IMR-90 (cell line): Measurements from ENCODE around the gene MAN1A2. TPM values are rescaled to one million over a fixed set of nuclear protein-coding genes. Genes with fewer than 3 reads are reported as not detected.

Source experiments
- ATAC-seq: fragments of 200-7000 bp; cut with Tn5 transposase; 2 replicates; pipeline ENCODE4 v1.9.1; 2020; ENCODE audit warnings: low read depth, mild to moderate bottlenecking, moderate library complexity
- BruUV-seq: library from RNA; stranded (reverse); fragments of 400-500 nt; replicated peaks from 2 replicates; lab custom pipeline; 2021; lab: Mats Ljungman, UMichigan
- CTCF ChIA-PET: fragments of 300-600 bp; formaldehyde crosslinking; extraction: SDS; loops from one replicate; lab custom pipeline; 2021; ENCODE audit warnings: antibody characterized with exemption; lab: Yijun Ruan, JAX
- POLR2A ChIA-PET: fragments of 300-600 bp; sonication (Branson Sonifier 250); formaldehyde crosslinking; loops from one replicate; lab custom pipeline; 2022; ENCODE audit warnings: antibody characterized with exemption; ENCODE audit not compliant: unreplicated experiment; lab: Charles Lee
- DNase-seq: peaks from one replicate; pipeline ENCODE4 v3.0.0; 2013
- H2AFZ ChIP-seq: replicated peaks from 2 replicates; pipeline ENCODE3; 2013; ENCODE audit warnings: low read length, mild to moderate bottlenecking; ENCODE audit not compliant: poor library complexity
- H2AK5ac ChIP-seq: 2 replicates; pipeline ENCODE4 v1.6.1; 2013; ENCODE audit warnings: low read depth, low read length, inconsistent platforms
- H2AK9ac ChIP-seq: replicated peaks from 2 replicates; pipeline ENCODE3; 2013; ENCODE audit warnings: mild to moderate bottlenecking, low read depth, low read length, moderate library complexity; ENCODE audit not compliant: poor library complexity
- H2BK120ac ChIP-seq: 2 replicates; pipeline ENCODE4 v1.6.1; 2013; ENCODE audit warnings: low read depth, low read length, inconsistent platforms
- H2BK15ac ChIP-seq: 3 replicates; pipeline ENCODE4 v1.6.1; 2013; ENCODE audit warnings: low read depth, low read length, inconsistent platforms
- H2BK20ac ChIP-seq: 2 replicates; pipeline ENCODE4 v1.6.1; 2013; ENCODE audit warnings: low read depth, mild to moderate bottlenecking, inconsistent platforms, low read length, moderate library complexity
- H2BK5ac ChIP-seq: 2 replicates; pipeline ENCODE4 v1.6.1; 2013; ENCODE audit warnings: mild to moderate bottlenecking, low read depth, low read length, inconsistent platforms; ENCODE audit not compliant: poor library complexity, severe bottlenecking
- H3K14ac ChIP-seq: replicated peaks from 2 replicates; pipeline ENCODE4 v1.6.1; 2013; ENCODE audit warnings: low read depth, low read length, inconsistent platforms
- H3K18ac ChIP-seq: 2 replicates; pipeline ENCODE4 v1.6.1; 2013; ENCODE audit warnings: low read depth, low read length, control low read depth
- H3K23ac ChIP-seq: 2 replicates; pipeline ENCODE4 v1.6.1; 2013; ENCODE audit warnings: low read depth, low read length, inconsistent platforms
- H3K27ac ChIP-seq: 2 replicates; pipeline ENCODE4 v1.5.1; 2013; ENCODE audit warnings: mild to moderate bottlenecking, control low read depth, low read length; ENCODE audit not compliant: insufficient read depth
- H3K27me3 ChIP-seq: 2 replicates; pipeline ENCODE4 v1.6.1; 2013; ENCODE audit warnings: low read length; ENCODE audit not compliant: control insufficient read depth, insufficient read depth
- H3K36me3 ChIP-seq: 2 replicates; pipeline ENCODE4 v1.6.1; 2013; ENCODE audit warnings: low read length, mixed read lengths; ENCODE audit not compliant: control insufficient read depth, insufficient read depth
- H3K4ac ChIP-seq: 2 replicates; pipeline ENCODE4 v1.6.1; 2013; ENCODE audit warnings: low read depth, low read length, inconsistent platforms
- H3K4me1 ChIP-seq: 2 replicates; pipeline ENCODE4 v1.6.1; 2013; ENCODE audit warnings: low read length, mixed read lengths; ENCODE audit not compliant: control insufficient read depth, insufficient read depth
- H3K4me2 ChIP-seq: 2 replicates; pipeline ENCODE4 v1.6.1; 2013; ENCODE audit warnings: low read depth, mild to moderate bottlenecking, control low read depth, low read length, moderate library complexity
- H3K4me3 ChIP-seq: 2 replicates; pipeline ENCODE4 v1.5.1; 2013; ENCODE audit warnings: low read depth, mild to moderate bottlenecking, control low read depth, low read length, moderate library complexity; ENCODE audit not compliant: insufficient read depth
- H3K56ac ChIP-seq: 2 replicates; pipeline ENCODE4 v1.6.1; 2013; ENCODE audit warnings: low read length, inconsistent platforms; ENCODE audit not compliant: insufficient read depth; ENCODE audit errors: extremely low read depth
- H3K79me1 ChIP-seq, 2 experiments: 2 replicates each; pipeline ENCODE4 v1.6.1; 2013; ENCODE audit warnings: low read length in 2 of 2, inconsistent platforms in 1 of 2, low read depth in 1 of 2
- H3K9ac ChIP-seq: 2 replicates; pipeline ENCODE4 v1.6.1; 2013; ENCODE audit warnings: low read depth, low read length, control low read depth
- H3K9me1 ChIP-seq: 2 replicates; pipeline ENCODE4 v1.6.1; 2013; ENCODE audit warnings: low read length, inconsistent platforms; ENCODE audit not compliant: insufficient read depth
- H3K9me3 ChIP-seq: 2 replicates; pipeline ENCODE4 v1.6.1; 2013; ENCODE audit warnings: low read length; ENCODE audit not compliant: control insufficient read depth, insufficient read depth
- H4K20me1 ChIP-seq: 2 replicates; pipeline ENCODE4 v1.6.1; 2013; ENCODE audit warnings: low read length, inconsistent platforms; ENCODE audit not compliant: insufficient read depth
- H4K5ac ChIP-seq: 2 replicates; pipeline ENCODE4 v1.6.1; 2013; ENCODE audit warnings: mild to moderate bottlenecking, low read depth, low read length, control low read depth
- H4K8ac ChIP-seq, 2 experiments: 2 replicates each; pipeline ENCODE4 v1.6.1; 2013; ENCODE audit warnings: low read depth in 2 of 2, low read length in 2 of 2, control low read depth in 1 of 2, inconsistent platforms in 1 of 2
- H4K91ac ChIP-seq: 2 replicates; pipeline ENCODE4 v1.6.1; 2013; ENCODE audit warnings: low read depth, low read length, inconsistent platforms; ENCODE audit not compliant: insufficient read depth
- BHLHE40 ChIP-seq: fragments of 150-350 bp; IDR thresholded peaks from 2 replicates; pipeline ENCODE4 v1.6.1; 2016; ENCODE audit warnings: mild to moderate bottlenecking, low read depth, low read length
- MAZ ChIP-seq: IDR thresholded peaks from 2 replicates; pipeline ENCODE4 v1.6.1; 2012; ENCODE audit warnings: low read depth, mild to moderate bottlenecking, low read length, improper control_type of control experiment, moderate library complexity, borderline replicate concordance
- RAD21 ChIP-seq: IDR thresholded peaks from 2 replicates; pipeline ENCODE4 v1.6.1; 2012; ENCODE audit warnings: low read length, improper control_type of control experiment
- RCOR1 ChIP-seq: IDR thresholded peaks from 2 replicates; pipeline ENCODE4 v1.6.1; 2012; ENCODE audit warnings: mild to moderate bottlenecking, low read length, improper control_type of control experiment; ENCODE audit not compliant: insufficient replicate concordance
- dilution Hi-C: fragments of 300-500 bp; cut with HindIII; formaldehyde crosslinking; loops from one replicate; pipeline ENCODE4 v1.14.3; 2018; ENCODE audit warnings: low sequenced_read_pairs; ENCODE audit not compliant: unreplicated experiment
- in situ Hi-C: fragments of 300-500 bp; cut with MboI; formaldehyde crosslinking; loops from 3 replicates; pipeline ENCODE4 v1.14.3; 2019; ENCODE audit warnings: low sequenced_read_pairs, inconsistent platforms, mixed read lengths
- intact Hi-C: fragments of 100-400 bp; cut with micrococcal nuclease; formaldehyde crosslinking; loops from 2 replicates; pipeline ENCODE4 v1.10.0; 2022
- polyA plus RNA-seq, 3 experiments: library from polyadenylated mRNA; depleted of rRNA; stranded (reverse); fragments of >200 nt; gene quantifications; 2 replicates each; pipeline ENCODE4 v1.2.3, GENCODE V29; 2012; ENCODE audit warnings: low replicate concordance in 1 of 3
- total RNA-seq: library from RNA; depleted of rRNA; stranded (reverse); fragments of >200 nt; gene quantifications from 2 replicates; pipeline ENCODE4 v1.2.3, GENCODE V29; 2012
- TF ChIP-seq, protein P1 (sequence below): conservative IDR thresholded peaks from 2 replicates; pipeline ENCODE4 v1.5.1; 2012; ENCODE audit warnings: mild to moderate bottlenecking, low read depth, low read length, improper control_type of control experiment
- TF ChIP-seq, protein P2 (sequence below): fragments of 150-350 bp; IDR thresholded peaks from 2 replicates; pipeline ENCODE4 v1.6.1; 2016; ENCODE audit warnings: low read depth, mild to moderate bottlenecking, low read length, moderate library complexity, borderline replicate concordance

The MAN1A2 gene
- total and polyA plus RNA-seq, 2 of the 4 experiments (the other 2 are of a cell fraction) = 12.4 to 29.4 TPM

DNA sequence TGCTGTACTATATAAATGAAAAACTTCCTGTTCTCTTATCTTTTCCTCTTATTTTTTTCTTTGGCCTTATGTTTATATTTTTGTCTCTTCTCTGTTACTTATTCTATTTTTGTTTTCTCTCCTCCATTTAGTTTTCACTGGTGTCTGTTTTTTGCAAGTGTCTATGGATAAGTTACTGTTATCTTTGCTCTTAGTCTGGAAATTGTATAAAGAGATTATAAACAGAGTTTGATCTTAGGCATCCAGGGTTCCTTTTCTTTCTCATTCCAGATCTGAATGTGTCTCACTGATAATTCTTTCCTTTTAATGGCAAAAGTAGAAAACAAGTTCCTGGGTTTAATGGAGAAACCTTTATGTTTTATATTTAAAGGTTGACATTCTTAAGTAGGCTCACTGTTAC lies 34.5 kb downstream of the MAN1A2 start:
- ChIA-PET POLR2A (no interaction called here), CTCF (no interaction called here)
- H2BK15ac ChIP-seq = no peak overlapping the region
- DNase-seq (no peak), ATAC-seq (no peak)
- H2BK120ac ChIP-seq = no peak overlapping the region
- dilution Hi-C loops = no loop called here
- H2AK9ac ChIP-seq = no peak overlapping the region
- in situ Hi-C loops = no loop called here
- TF ChIP-seq, protein P1, sequence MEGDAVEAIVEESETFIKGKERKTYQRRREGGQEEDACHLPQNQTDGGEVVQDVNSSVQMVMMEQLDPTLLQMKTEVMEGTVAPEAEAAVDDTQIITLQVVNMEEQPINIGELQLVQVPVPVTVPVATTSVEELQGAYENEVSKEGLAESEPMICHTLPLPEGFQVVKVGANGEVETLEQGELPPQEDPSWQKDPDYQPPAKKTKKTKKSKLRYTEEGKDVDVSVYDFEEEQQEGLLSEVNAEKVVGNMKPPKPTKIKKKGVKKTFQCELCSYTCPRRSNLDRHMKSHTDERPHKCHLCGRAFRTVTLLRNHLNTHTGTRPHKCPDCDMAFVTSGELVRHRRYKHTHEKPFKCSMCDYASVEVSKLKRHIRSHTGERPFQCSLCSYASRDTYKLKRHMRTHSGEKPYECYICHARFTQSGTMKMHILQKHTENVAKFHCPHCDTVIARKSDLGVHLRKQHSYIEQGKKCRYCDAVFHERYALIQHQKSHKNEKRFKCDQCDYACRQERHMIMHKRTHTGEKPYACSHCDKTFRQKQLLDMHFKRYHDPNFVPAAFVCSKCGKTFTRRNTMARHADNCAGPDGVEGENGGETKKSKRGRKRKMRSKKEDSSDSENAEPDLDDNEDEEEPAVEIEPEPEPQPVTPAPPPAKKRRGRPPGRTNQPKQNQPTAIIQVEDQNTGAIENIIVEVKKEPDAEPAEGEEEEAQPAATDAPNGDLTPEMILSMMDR = no peak
- TF ChIP-seq, protein P2, sequence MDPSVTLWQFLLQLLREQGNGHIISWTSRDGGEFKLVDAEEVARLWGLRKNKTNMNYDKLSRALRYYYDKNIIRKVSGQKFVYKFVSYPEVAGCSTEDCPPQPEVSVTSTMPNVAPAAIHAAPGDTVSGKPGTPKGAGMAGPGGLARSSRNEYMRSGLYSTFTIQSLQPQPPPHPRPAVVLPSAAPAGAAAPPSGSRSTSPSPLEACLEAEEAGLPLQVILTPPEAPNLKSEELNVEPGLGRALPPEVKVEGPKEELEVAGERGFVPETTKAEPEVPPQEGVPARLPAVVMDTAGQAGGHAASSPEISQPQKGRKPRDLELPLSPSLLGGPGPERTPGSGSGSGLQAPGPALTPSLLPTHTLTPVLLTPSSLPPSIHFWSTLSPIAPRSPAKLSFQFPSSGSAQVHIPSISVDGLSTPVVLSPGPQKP = no peak
- TF ChIP-seq BHLHE40 = no peak
- no peak for TF ChIP-seq RAD21
- TF ChIP-seq MAZ = no peak
- TF ChIP-seq RCOR1 = no peak
- peaks cover 0 to 20% of the 10 kb centered on the region in 2 experiments for H3K79me1 ChIP-seq
- H3K36me3 ChIP-seq = no peaks in the 10 kb centered on the region
- no peak overlapping the region for H2AK5ac ChIP-seq
- H3K4me1 ChIP-seq = no peaks in the 10 kb centered on the region
- no peak overlapping the region for H3K56ac ChIP-seq
- no peak overlapping the region for H3K4me2 ChIP-seq
- no TSS peak for BruUV-seq
- H3K4ac ChIP-seq = no peak overlapping the region
- no peak overlapping the region for H3K23ac ChIP-seq
- H3K9me1 ChIP-seq = no peaks in the 10 kb centered on the region
- H3K14ac ChIP-seq = no peak overlapping the region
- no peak overlapping the region for H2BK20ac ChIP-seq
- no peak overlapping the region for H3K18ac ChIP-seq
- H3K27me3 ChIP-seq = no peaks in the 10 kb centered on the region
- no peak overlapping the region for H3K4me3 ChIP-seq
- H4K20me1 ChIP-seq = 0 out of 2 replicates have a peak, but pooled peaks cover 8% of the 10 kb centered on the region
- H2AFZ ChIP-seq = no peak overlapping the region
- H4K91ac ChIP-seq = no peak overlapping the region
- H3K27ac ChIP-seq = no peak overlapping the region
- no peak overlapping the region for H2BK5ac ChIP-seq
- no peaks in the 10 kb centered on the region for H3K9me3 ChIP-seq
- H4K5ac ChIP-seq = no peak overlapping the region
- no peak overlapping the region for H4K8ac ChIP-seq
- intact Hi-C loops = loop anchor here (2.0 kb wide), 1 partner anchor 19 kb away; no protein-coding TSS in a partner anchor
- no peak overlapping the region for H3K9ac ChIP-seq
